ENCODE measurements around the gene IL1RN. TPM values are rescaled to one million over a fixed set of nuclear protein-coding genes. Genes with fewer than 3 reads are reported as not detected.

The IL1RN gene
- total and polyA plus RNA-seq, 2 of the 13 experiments (the other 11 are each of a cell fraction or from before 2014, with no cell fraction given), result 21.2 to 101 TPM

DNA sequence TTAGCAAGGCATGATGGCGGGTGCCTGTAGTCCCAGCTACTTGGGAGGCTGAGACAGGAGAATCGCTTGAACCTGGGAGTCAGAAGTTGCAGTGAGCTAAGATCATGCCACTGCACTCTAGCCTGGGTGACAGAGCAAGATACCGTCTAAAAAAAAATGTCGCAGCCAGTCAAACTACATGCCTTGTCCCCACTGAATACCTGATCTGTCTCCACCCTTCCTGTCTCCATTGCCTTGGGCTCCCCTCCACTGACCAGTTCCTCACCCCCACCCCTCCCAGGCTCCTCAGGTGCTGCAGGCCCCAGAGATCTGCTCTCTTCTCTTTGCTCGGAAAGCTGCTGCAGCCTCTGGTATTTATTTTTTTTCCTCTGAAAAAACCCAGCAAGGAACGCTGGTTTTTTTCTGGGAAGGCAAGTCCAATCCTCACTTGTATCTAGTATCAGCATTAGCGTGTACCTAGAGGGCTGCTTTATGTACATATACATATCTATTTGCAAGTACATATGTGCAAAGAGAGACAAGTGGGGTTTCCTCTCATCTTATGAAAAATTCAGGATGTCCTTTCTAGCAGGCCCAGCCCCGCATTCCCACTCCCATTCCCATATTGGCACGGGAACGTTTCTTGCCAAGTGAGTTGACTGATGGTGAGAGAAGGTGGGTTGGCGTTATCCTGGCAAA lies 50.8 kb downstream of the IL1RN start:
- BruUV-seq (replicated peaks), result no TSS peak
- in situ Hi-C loops (cut with HindIII; ENCODE audit: extremely low pct_ligation_motif_present, low pct_unique_long_range_greater_than_20kb), result no loop called here
- Histone ChIP-seq H3K9ac (ENCODE audit: insufficient read depth, low read depth, low read length) (no peak overlapping the region), H3K4me3 (replicated peaks in 1 of 3; ENCODE audit: insufficient read depth in 1 of 3, low read depth in 2 of 3, low read length in 3 of 3) (no peak overlapping the region), H4K20me1 (ENCODE audit: insufficient read depth, low read length) (no peaks in the 10 kb centered on the region), H3K9me3 (ENCODE audit: low read length) (no peaks in the 10 kb centered on the region), H2AFZ (ENCODE audit: low read length) (no peak overlapping the region), H3K79me2 (ENCODE audit: insufficient read depth, low read length) (no peaks in the 10 kb centered on the region), H3K4me1 (ENCODE audit: insufficient read depth, low read length) (peaks cover 74% of the 10 kb centered on the region), H3K27me3 (ENCODE audit: control insufficient read depth in 1 of 2, insufficient read depth in 2 of 2, low read length in 2 of 2) (peaks cover 0 to 4% of the 10 kb centered on the region in 2 experiments; a peak in 1 of 5 replicates), H3K27ac (ENCODE audit: extremely low read length, insufficient read depth, low read length) (no peak overlapping the region), H3K36me3 (replicated peaks in 1 of 2; ENCODE audit: control insufficient read depth in 1 of 2, insufficient read depth in 2 of 2, low read length in 2 of 2) (no peaks in the 10 kb centered on the region; a peak in 1 of 5 replicates), H3K4me2 (ENCODE audit: low read depth, low read length) (no peak overlapping the region)
- DNase-seq (ENCODE audit: low spot score) (no peak), ATAC-seq (no peak), FAIRE-seq (no peak)
- intact Hi-C loops (cut with micrococcal nuclease; ENCODE audit: unreplicated experiment), result no loop called here
- 83% methylated on average over 11 of the region's 11 CpGs for WGBS (ENCODE audit: low lambda C conversion rate)
- ChIA-PET POLR2A (interaction anchor here (6.4 kb wide), 1 partner anchor 12 kb away, joined by 97 read pairs; no protein-coding TSS in a partner anchor), CTCF (ENCODE audit: low intra/inter-chr PET ratio, low total read pairs) (no interaction called here)
- TF ChIP-seq RAD51 (IDR thresholded peaks at IDR 0.05; ENCODE audit: borderline replicate concordance), result no peak
- TF ChIP-seq, protein P1, sequence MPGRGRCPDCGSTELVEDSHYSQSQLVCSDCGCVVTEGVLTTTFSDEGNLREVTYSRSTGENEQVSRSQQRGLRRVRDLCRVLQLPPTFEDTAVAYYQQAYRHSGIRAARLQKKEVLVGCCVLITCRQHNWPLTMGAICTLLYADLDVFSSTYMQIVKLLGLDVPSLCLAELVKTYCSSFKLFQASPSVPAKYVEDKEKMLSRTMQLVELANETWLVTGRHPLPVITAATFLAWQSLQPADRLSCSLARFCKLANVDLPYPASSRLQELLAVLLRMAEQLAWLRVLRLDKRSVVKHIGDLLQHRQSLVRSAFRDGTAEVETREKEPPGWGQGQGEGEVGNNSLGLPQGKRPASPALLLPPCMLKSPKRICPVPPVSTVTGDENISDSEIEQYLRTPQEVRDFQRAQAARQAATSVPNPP (CRISPR knock-in tag; IDR thresholded peaks at IDR 0.05), result no peak
- TF ChIP-seq, protein P2, sequence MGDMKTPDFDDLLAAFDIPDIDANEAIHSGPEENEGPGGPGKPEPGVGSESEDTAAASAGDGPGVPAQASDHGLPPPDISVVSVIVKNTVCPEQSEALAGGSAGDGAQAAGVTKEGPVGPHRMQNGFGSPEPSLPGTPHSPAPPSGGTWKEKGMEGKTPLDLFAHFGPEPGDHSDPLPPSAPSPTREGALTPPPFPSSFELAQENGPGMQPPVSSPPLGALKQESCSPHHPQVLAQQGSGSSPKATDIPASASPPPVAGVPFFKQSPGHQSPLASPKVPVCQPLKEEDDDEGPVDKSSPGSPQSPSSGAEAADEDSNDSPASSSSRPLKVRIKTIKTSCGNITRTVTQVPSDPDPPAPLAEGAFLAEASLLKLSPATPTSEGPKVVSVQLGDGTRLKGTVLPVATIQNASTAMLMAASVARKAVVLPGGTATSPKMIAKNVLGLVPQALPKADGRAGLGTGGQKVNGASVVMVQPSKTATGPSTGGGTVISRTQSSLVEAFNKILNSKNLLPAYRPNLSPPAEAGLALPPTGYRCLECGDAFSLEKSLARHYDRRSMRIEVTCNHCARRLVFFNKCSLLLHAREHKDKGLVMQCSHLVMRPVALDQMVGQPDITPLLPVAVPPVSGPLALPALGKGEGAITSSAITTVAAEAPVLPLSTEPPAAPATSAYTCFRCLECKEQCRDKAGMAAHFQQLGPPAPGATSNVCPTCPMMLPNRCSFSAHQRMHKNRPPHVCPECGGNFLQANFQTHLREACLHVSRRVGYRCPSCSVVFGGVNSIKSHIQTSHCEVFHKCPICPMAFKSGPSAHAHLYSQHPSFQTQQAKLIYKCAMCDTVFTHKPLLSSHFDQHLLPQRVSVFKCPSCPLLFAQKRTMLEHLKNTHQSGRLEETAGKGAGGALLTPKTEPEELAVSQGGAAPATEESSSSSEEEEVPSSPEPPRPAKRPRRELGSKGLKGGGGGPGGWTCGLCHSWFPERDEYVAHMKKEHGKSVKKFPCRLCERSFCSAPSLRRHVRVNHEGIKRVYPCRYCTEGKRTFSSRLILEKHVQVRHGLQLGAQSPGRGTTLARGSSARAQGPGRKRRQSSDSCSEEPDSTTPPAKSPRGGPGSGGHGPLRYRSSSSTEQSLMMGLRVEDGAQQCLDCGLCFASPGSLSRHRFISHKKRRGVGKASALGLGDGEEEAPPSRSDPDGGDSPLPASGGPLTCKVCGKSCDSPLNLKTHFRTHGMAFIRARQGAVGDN (CRISPR knock-in tag; IDR thresholded peaks at IDR 0.05), result no peak
- no peak for TF ChIP-seq GABPB1 (CRISPR knock-in tag; IDR thresholded peaks at IDR 0.05)
- TF ChIP-seq KMT2A (CRISPR knock-in tag; IDR thresholded peaks at IDR 0.05), result no peak
- TF ChIP-seq MEIS1 (CRISPR knock-in tag; IDR thresholded peaks at IDR 0.05; ENCODE audit: borderline replicate concordance), result no peak
- no peak for TF ChIP-seq HMG20B (CRISPR knock-in tag; conservative IDR thresholded peaks at IDR 0.05)
- TF ChIP-seq, protein P3, sequence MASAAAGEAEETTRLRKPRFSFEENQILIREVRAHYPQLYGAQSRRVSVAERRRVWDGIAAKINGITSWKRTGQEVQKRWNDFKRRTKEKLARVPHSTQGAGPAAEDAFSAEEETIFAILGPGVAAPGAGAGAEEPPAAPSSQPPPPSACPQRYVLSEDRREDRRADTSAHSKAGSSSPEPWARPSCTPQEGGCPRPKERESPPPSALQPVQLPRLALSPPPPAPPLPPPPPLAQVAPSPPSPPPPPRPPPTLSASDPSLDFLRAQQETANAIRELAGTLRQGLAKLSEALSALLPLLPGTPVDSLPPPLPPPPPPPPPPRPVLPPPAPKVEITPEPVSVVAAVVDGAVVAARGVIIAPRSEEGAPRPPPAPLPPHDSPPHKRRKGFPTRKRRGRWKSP (CRISPR knock-in tag; IDR thresholded peaks at IDR 0.05), result no peak
- no peak for TF ChIP-seq ZFAT (CRISPR knock-in tag; conservative IDR thresholded peaks at IDR 0.05)
- TF ChIP-seq, protein P4, sequence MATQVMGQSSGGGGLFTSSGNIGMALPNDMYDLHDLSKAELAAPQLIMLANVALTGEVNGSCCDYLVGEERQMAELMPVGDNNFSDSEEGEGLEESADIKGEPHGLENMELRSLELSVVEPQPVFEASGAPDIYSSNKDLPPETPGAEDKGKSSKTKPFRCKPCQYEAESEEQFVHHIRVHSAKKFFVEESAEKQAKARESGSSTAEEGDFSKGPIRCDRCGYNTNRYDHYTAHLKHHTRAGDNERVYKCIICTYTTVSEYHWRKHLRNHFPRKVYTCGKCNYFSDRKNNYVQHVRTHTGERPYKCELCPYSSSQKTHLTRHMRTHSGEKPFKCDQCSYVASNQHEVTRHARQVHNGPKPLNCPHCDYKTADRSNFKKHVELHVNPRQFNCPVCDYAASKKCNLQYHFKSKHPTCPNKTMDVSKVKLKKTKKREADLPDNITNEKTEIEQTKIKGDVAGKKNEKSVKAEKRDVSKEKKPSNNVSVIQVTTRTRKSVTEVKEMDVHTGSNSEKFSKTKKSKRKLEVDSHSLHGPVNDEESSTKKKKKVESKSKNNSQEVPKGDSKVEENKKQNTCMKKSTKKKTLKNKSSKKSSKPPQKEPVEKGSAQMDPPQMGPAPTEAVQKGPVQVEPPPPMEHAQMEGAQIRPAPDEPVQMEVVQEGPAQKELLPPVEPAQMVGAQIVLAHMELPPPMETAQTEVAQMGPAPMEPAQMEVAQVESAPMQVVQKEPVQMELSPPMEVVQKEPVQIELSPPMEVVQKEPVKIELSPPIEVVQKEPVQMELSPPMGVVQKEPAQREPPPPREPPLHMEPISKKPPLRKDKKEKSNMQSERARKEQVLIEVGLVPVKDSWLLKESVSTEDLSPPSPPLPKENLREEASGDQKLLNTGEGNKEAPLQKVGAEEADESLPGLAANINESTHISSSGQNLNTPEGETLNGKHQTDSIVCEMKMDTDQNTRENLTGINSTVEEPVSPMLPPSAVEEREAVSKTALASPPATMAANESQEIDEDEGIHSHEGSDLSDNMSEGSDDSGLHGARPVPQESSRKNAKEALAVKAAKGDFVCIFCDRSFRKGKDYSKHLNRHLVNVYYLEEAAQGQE (IDR thresholded peaks at IDR 0.05; ENCODE audit: borderline replicate concordance in 1 of 2, low read depth in 1 of 2, low read length in 2 of 2), result no peak
- no peak for TF ChIP-seq ZNF781 (CRISPR knock-in tag; IDR thresholded peaks at IDR 0.05; ENCODE audit: borderline replicate concordance, not compliant biosample characterization)
- no peak for TF ChIP-seq TAF15 (IDR thresholded peaks at IDR 0.05; ENCODE audit: low read depth, low read length, poor library complexity, severe bottlenecking)
- TF ChIP-seq ZNF616 (CRISPR knock-in tag; IDR thresholded peaks at IDR 0.05; ENCODE audit: low read depth), result no peak
- no peak for TF ChIP-seq GATAD1 (CRISPR knock-in tag; IDR thresholded peaks at IDR 0.05)
